Measurements from ENCODE around the gene PKD1L1. TPM values are rescaled to one million over a fixed set of nuclear protein-coding genes. Genes with fewer than 3 reads are reported as not detected.

The PKD1L1 gene
- total RNA-seq, 2 donors from 2014 or later, result 0.40 to 1.2 TPM

- no peak overlapping the region for H3K27ac ChIP-seq
- DNase-seq, result no peak
- H3K4me1 ChIP-seq, result no peaks in the 10 kb centered on the region
- H3K9me3 ChIP-seq, result no peaks in the 10 kb centered on the region
- H3K4me3 ChIP-seq, result no peak overlapping the region
- H3K9ac ChIP-seq (ENCODE audit: low read depth in 2 of 2, low read length in 2 of 2), result no peak overlapping the region
- intact Hi-C loops (cut with DNase I), result no loop called here
- no peak for TF ChIP-seq CTCF (IDR thresholded peaks at IDR 0.05)
- H3K27me3 ChIP-seq, result no peaks in the 10 kb centered on the region
- H3K36me3 ChIP-seq, result no peaks in the 10 kb centered on the region
Measured at GRCh38 chr7:47826754-47827153, 121.5 kb downstream of the PKD1L1 start.

- no peaks in the 10 kb centered on the region for H3K27me3 ChIP-seq
- no peak overlapping the region for H3K4me3 ChIP-seq
- no peaks in the 10 kb centered on the region for H3K9me3 ChIP-seq
- no peak overlapping the region for H3K27ac ChIP-seq
- H3K9ac ChIP-seq (ENCODE audit: low read depth in 2 of 2, low read length in 2 of 2), result no peak overlapping the region
- no peak for DNase-seq
- H3K4me1 ChIP-seq, result no peaks in the 10 kb centered on the region
- intact Hi-C loops (cut with DNase I), result loop anchor here (2.0 to 10.0 kb wide), 3 partner anchors 185 to 555 kb away; no protein-coding TSS in a partner anchor
- no peaks in the 10 kb centered on the region for H3K36me3 ChIP-seq
- peak; percentile 5 for TF ChIP-seq CTCF (IDR thresholded peaks at IDR 0.05)
Measured at GRCh38 chr7:47819607-47819920, 128.7 kb downstream of the PKD1L1 start.

GRCh38 chr7:47818796-47819606 is 129.3 kb downstream of the PKD1L1 start:
- Histone ChIP-seq H3K36me3 (no peaks in the 10 kb centered on the region), H3K27ac (no peak overlapping the region), H3K27me3 (no peaks in the 10 kb centered on the region), H3K4me1 (no peaks in the 10 kb centered on the region), H3K9ac (ENCODE audit: low read depth in 2 of 2, low read length in 2 of 2) (no peak overlapping the region), H3K9me3 (no peaks in the 10 kb centered on the region), H3K4me3 (no peak overlapping the region)
- peak; percentile 91 for TF ChIP-seq CTCF (IDR thresholded peaks at IDR 0.05)
- intact Hi-C loops (cut with DNase I), result loop anchor here (2.0 to 10.0 kb wide), 3 partner anchors 184 to 554 kb away; no protein-coding TSS in a partner anchor
- DNase-seq, result peak; percentile 78

GRCh38 chr7:47817917-47818316 is 130.3 kb downstream of the PKD1L1 start:
- no peaks in the 10 kb centered on the region for H3K36me3 ChIP-seq
- H3K4me3 ChIP-seq, result no peak overlapping the region
- DNase-seq, result no peak
- TF ChIP-seq CTCF (IDR thresholded peaks at IDR 0.05), result no peak
- H3K27me3 ChIP-seq, result no peaks in the 10 kb centered on the region
- H3K9ac ChIP-seq (ENCODE audit: low read depth in 2 of 2, low read length in 2 of 2), result no peak overlapping the region
- H3K4me1 ChIP-seq, result no peaks in the 10 kb centered on the region
- intact Hi-C loops (cut with DNase I), result loop anchor here (2.0 to 10.0 kb wide), 3 partner anchors 183 to 553 kb away; no protein-coding TSS in a partner anchor
- no peaks in the 10 kb centered on the region for H3K9me3 ChIP-seq
- no peak overlapping the region for H3K27ac ChIP-seq

GRCh38 chr7:47816647-47817046 is 131.6 kb downstream of the PKD1L1 start:
- DNase-seq, result no peak
- Histone ChIP-seq H3K4me3 (no peak overlapping the region), H3K9me3 (no peaks in the 10 kb centered on the region), H3K9ac (ENCODE audit: low read depth in 2 of 2, low read length in 2 of 2) (no peak overlapping the region), H3K27me3 (no peaks in the 10 kb centered on the region), H3K27ac (no peak overlapping the region), H3K4me1 (no peaks in the 10 kb centered on the region), H3K36me3 (no peaks in the 10 kb centered on the region)
- intact Hi-C loops (cut with DNase I), result loop anchor here (5.0 to 10.0 kb wide), 2 partner anchors 182 to 379 kb away; no protein-coding TSS in a partner anchor
- TF ChIP-seq CTCF (IDR thresholded peaks at IDR 0.05), result no peak
